Measurements from ENCODE around the gene TEX36.

- TF ChIP-seq ARID4B (CRISPR knock-in tag; IDR thresholded peaks at IDR 0.05) (no peak), POLR2A (conservative IDR thresholded peaks at IDR 0.05) (no peak), MYC (IDR thresholded peaks at IDR 0.05; ENCODE audit: low read depth, low read length) (no peak), MYC (CRISPR knock-in tag; IDR thresholded peaks at IDR 0.05; ENCODE audit: borderline replicate concordance, low read depth) (no peak), MAX (CRISPR knock-in tag; IDR thresholded peaks at IDR 0.05) (no peak), NFE2L1 (tag; IDR thresholded peaks at IDR 0.05; ENCODE audit: borderline replicate concordance, low read depth) (no peak), PATZ1 (CRISPR knock-in tag; IDR thresholded peaks at IDR 0.05; ENCODE audit: borderline replicate concordance) (no peak), RUNX1 (IDR thresholded peaks at IDR 0.05; ENCODE audit: low read depth) (no peak), ZNF239 (CRISPR knock-in tag; IDR thresholded peaks at IDR 0.05) (no peak), CTCF (IDR thresholded peaks at IDR 0.05 in 2 of 3, conservative IDR thresholded peaks at IDR 0.05 in 1 of 3; ENCODE audit: insufficient read depth in 2 of 3, low read depth in 1 of 3, low read length in 3 of 3) (no peak)
Observed at GRCh38 chr10:125693524-125693847, 10.5 kb upstream of the TEX36 start.
